Activated naive CD4-positive, alpha-beta T cell treated with anti-CD3 and anti-CD28 coated beads, Interleukin-2, amount 50 U/mL, for 16 hours (primary cell): ENCODE results near the gene RFLNA.

Source experiments
- DNase-seq: peaks from one replicate; pipeline ENCODE4 v3.0.0-alpha.2; 2020

The RFLNA gene

DNA sequence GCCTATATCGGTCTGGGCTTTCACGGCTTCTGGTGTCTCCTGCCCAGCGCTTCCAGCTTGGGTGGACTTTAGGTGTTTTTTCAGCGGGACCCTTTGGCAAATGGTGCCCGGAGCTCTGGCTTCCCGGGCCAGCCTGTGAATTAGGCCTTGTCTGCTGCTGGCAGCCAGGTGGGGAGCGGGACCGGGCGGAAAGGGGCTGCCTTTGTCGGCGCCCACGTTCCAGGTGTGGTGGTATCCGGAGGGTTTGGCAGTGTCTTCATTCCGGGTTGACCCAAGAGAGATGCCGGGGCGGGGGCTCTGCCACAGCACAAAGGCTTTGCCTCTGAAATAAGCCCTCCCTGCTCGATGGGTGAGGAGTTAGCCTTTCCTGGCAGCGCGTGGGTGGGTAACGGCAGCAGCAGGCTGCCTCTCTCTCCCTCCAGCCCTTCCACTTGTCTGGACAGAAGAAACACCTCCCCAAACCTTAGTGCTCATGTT lies 9.5 kb downstream of the RFLNA start:
- DNase-seq = no peak

- DNase-seq = no peak
These were observed 10.2 kb downstream of the RFLNA start for GRCh38 chr12:124305136-124305535.

DNA sequence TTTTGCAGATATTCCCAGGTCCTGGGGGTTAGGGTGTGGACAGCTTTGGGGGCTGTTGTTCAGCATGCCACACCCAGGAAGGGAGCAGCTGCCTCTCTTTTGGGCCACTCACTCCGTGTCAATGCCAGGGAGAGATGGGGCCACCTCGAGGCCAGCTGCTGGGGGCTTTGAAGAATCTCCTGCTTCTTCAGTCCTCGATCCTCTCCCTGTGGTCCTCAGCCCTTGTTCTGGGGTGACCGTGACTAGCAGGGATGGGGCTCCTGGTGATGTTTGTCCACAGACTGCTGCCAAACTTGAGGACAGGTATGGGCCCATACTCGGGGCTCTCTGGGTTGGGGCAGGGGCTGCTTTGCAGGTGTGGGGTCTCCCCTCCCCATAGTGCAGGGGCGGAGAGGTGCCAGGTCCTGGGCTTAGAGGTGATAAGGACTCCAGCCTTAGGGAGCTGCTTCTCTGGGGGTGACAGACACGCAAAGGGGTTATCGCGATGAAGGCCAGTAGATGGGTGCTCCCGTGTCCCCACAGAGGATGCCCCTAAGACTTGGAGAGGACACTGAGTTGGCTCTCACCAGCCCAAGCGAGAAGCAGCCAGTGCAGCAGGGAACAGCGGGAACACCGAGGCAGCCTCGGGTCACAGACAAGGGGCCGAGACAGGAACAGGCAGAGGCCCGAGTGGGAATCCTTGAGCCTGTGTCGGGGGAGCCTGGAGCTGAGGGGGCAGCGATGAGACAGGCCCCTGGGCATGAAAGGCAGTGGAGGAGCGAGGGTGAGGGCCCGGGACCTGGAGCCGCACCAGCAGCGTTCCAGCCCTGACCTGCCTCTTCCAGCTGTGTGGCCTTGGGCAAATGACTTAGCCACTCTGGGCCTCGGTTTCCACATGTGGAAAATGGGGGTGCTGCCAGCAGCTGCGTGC lies 11.1 kb downstream of the RFLNA start:
- DNase-seq = no peak

GRCh38 chr12:124306686-124307555 lies 12.0 kb downstream of the RFLNA start:
- no peak for DNase-seq

GRCh38 chr12:124307556-124307825 lies 12.6 kb downstream of the RFLNA start:
- DNase-seq = no peak

DNA sequence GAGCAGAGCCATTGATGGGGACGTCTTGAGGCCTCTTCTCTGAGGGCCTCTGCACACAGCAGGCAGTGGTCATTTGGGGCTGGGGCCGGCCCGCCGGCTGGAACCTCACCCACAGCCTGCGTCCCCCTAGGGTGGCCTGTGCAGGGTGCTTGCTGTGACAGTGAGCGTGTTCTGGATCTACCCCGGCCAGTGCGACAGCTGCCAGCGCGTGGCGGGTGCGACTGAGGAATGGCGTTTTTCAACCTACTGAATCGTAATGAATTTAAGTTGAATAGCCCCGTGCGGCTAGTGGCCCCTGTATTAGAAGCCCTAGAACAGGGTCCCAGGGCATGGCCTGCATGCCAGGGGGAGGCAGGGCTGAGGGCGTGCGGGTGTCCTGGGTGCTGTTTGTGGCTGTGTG lies 13.8 kb downstream of the RFLNA start:
- no peak for DNase-seq

DNA sequence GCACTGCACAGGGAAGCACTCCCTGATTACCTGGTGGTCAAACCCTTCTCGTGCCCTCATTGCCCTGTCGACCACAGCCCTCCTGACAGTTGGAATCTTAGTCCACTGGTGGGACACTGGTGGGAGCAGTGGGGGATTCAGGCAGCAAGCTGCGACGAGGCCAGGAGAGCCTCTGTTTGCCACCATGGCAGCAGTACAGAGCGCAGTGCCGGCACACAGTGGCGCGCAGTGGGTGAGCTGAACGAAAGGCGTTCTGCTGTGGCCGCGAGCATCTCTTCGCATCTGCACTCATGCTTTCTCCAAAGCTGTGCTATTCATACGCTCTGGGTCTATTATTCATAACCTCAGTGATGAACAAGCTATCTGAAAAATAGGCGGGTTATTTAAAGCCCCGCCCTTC lies 14.3 kb downstream of the RFLNA start:
- no peak for DNase-seq

- DNase-seq = no peak
These were observed 14.9 kb downstream of the RFLNA start for GRCh38 chr12:124309744-124310143.

DNA sequence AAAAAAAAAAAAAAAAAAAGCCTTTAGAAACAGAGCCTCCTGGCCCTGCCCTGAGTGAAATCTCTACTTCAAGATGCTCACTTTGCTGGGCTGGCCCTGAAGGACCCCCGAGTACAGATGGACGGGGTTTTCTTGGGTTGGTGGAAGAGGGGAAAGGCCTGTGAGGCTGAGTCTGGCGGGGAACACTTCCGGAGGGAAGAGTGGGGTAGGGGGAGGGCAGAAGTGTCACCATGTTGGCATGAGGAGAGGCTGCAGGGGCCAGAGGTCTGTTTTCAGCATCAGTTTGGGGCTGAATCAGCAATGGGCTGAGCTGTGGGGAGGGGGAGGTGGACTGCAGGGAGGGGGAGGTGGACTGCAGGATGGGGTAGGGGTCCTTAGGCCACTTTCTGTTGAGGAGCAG lies 15.3 kb downstream of the RFLNA start:
- no peak for DNase-seq

- DNase-seq = no peak
These were observed 15.9 kb downstream of the RFLNA start for GRCh38 chr12:124310785-124311184.

DNA sequence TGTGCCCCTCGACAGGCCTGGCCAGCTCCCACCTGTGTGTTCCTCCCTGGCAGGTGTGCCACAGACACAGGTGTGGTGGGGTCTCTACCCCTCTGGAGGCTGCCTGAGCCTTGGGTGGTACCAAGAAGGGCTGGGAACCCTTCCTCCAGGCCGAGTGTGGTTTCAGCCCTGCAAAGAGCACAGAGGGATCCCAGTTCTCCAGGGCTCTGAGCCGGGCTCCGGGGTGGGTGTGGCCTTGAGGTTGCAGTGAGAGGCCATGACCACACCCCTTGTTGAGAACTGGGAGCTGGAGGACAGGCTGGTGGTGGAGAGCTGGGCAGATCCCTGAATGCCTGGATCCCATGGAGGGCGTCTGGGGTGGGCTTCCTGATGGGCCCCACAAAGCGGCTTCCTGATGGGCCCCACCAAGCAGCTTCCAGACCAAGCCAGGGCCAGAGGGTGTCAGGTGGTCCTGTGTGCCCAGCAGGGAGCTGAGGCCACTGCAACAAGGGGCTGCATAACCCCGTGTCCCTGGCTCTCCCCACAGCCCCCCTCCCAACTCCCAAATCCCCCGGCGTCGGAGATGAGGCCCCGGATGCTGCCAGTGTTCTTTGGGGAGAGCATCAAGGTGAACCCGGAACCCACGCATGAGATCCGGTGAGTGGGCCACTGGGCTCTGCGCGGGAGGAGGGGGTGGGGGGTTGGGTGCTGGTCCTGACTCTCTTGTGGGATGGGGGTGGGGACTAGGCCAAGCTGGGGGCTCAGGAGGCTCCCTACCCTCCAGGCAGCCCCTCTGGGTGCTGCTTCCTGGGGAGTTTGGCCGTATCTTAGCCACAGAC lies 16.6 kb downstream of the RFLNA start:
- no peak for DNase-seq

DNA sequence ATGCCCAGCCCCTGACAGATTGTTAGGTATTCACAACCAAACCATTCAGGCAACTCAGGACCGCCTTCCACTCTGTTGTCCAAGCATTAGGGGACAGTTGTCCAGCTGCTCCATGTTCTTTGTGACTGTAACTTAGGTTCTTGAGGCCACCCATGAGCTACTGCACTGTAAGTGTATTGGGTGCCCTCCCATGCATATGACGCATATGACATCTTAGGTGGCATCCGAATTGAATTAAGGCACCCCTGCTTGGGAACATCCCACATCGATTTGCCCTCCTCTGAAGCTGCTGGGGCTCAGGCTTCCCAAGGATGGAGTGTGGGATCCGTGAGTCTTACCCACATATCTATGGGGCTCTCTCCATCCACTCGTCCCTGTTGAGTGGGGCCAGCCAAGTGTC lies 17.7 kb downstream of the RFLNA start:
- DNase-seq = no peak

DNA sequence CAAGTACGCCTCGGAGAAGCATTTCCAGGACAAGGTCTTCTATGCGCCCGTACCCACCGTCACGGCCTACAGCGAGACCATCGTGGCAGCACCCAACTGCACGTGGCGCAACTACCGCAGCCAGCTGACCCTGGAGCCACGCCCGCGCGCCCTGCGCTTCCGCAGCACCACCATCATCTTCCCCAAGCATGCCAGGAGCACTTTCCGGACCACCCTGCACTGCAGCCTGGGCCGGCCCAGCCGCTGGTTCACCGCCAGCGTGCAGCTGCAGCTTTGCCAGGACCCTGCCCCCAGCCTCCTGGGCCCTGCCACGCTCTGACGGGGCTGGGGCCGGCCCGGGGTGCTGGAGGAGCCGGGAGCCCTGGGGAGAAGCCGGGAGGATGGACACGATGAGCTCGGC lies 19.3 kb downstream of the RFLNA start:
- DNase-seq = no peak

GRCh38 chr12:124314766-124315165 lies 19.9 kb downstream of the RFLNA start:
- no peak for DNase-seq

DNA sequence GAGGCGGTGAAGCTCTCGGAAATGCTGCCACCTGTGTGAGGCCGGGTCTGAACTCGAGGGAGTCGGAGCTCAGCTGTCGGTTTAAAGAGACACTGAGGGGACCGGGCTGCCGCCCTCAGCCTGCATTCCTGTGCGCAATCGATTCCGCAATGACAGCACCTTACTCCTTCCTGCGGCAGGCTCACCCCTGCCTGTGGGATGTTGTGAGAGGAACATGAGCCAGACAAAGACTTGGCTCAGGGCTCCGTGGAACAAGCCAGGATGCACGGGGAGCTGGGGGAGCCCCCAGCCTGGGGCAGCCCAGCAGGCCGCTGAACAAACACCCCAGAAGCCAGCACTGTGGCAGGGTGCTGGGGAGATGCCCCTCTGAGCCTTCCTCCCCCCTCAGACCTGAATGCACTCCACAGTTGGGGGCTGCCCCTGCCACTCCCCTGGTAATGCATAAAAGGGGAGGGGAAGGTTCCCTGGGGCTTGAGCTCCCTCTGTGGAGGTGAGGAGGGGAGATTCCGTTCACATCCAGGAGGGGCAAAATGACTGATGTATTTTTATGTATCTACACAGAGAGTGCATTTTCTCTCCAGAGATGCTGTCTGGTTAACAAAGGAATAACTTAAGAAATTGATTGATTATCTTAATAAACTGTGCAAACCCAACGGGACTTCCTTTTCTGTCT lies 20.6 kb downstream of the RFLNA start:
- DNase-seq = no peak

GRCh38 chr12:124316257-124316900 lies 21.5 kb downstream of the RFLNA start:
- no peak for DNase-seq

- DNase-seq = no peak
These were observed 22.5 kb downstream of the RFLNA start for GRCh38 chr12:124317400-124317799.

GRCh38 chr12:124318278-124319020 lies 23.6 kb downstream of the RFLNA start:
- no peak for DNase-seq

- no peak for DNase-seq
These were observed 24.6 kb downstream of the RFLNA start for GRCh38 chr12:124319368-124320050.

DNA sequence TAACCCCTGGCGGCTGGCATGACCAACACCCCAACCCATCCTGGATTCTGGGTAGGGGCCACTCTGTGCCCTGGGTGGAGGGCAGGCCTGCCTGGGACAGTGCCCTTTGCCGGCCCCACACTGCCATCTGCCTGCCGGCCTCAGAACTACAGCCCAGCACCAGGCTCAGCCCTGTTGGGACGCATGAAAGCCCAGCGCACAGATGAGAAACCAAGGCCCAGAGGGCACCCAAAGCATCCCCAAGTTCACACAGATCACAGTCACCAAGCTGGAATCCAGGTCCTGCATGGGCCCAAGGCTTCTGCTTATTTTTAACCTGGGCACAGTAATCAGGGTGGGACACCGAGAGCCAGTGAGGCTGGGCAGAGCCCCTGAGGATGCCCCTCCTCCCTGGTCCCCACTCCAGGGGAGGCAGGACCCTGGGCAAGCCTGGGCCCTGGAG lies 26.2 kb downstream of the RFLNA start:
- peak; percentile 68 for DNase-seq
